HepG2 (cell line): ENCODE results near the gene ADARB2. TPM values are rescaled to one million over a fixed set of nuclear protein-coding genes. Genes with fewer than 3 reads are reported as not detected.
A peak's percentile ranks its signal among the peaks of the same experiment; 100 is the strongest.

Experiments
- ATAC-seq: fragments of 200-7000 bp; cut with Tn5 transposase; 3 replicates; pipeline ENCODE4 v1.9.1; 2020; ENCODE audit warnings: mild to moderate bottlenecking, moderate library complexity
- BruUV-seq: library from RNA; stranded (reverse); fragments of 400-500 nt; replicated peaks from 2 replicates; lab custom pipeline; 2021; lab: Mats Ljungman, UMichigan
- CTCF ChIA-PET: fragments of 300-600 bp; formaldehyde crosslinking; extraction: SDS; loops from one replicate; lab custom pipeline; 2021; ENCODE audit warnings: low total read pairs, inconsistent platforms, low intra/inter-chr PET ratio; lab: Yijun Ruan, JAX
- POLR2A ChIA-PET: fragments of 350-600 bp; sonication (Branson Sonifier 250); formaldehyde crosslinking; loops from one replicate; lab custom pipeline; 2020; ENCODE audit warnings: antibody characterized with exemption, inconsistent platforms; lab: Yijun Ruan, JAX
- DNase-seq: peaks from one replicate; pipeline ENCODE4 v3.0.0-alpha.2; 2015; ENCODE audit warnings: low spot score
- FAIRE-seq: peaks from 3 replicates; lab custom pipeline; 2011; peaks lifted over from hg19 to GRCh38; lab: Jason Lieb, UNC
- H2AFZ ChIP-seq: one replicate; pipeline ENCODE4 v1.6.1; 2011; ENCODE audit warnings: low read length, inconsistent platforms
- H3K27ac ChIP-seq: fragments of 300-600 bp; 3 replicates; pipeline ENCODE4 v1.8.0; 2011; ENCODE audit warnings: mixed run types, mild to moderate bottlenecking, mixed read lengths, low read length, inconsistent platforms; ENCODE audit not compliant: insufficient read depth; ENCODE audit errors: extremely low read length
- H3K27me3 ChIP-seq, 2 experiments: fragments of 200-600 bp in 1 of 2; 2 replicates in 1 of 2; 3 replicates in 1 of 2; pipeline versions ENCODE4 v1.6.0 to v1.8.0; 2011; ENCODE audit warnings: low read length in 2 of 2, mild to moderate bottlenecking in 2 of 2, moderate library complexity in 2 of 2, inconsistent platforms in 1 of 2; ENCODE audit not compliant: insufficient read depth in 2 of 2, control insufficient read depth in 1 of 2
- H3K36me3 ChIP-seq, 2 experiments: fragments of 200-600 bp in 1 of 2; replicated peaks in 1 of 2; 2 replicates in 1 of 2; 3 replicates in 1 of 2; pipeline versions ENCODE4 v1.5.1 to v1.8.0; 2011; ENCODE audit warnings: low read length in 2 of 2, inconsistent platforms in 1 of 2; ENCODE audit not compliant: insufficient read depth in 2 of 2, control insufficient read depth in 1 of 2
- H3K4me1 ChIP-seq: 2 replicates; pipeline ENCODE4 v1.5.1; 2012; ENCODE audit warnings: low read length, inconsistent platforms; ENCODE audit not compliant: insufficient read depth
- H3K4me2 ChIP-seq: 2 replicates; pipeline ENCODE4 v1.6.0; 2011; ENCODE audit warnings: low read depth, low read length, inconsistent platforms
- H3K4me3 ChIP-seq, 3 experiments: fragments of 200-600 bp in 1 of 3; sonication (generic), shearing (Covaris generic) in 1 of 3; replicated peaks in 1 of 3; 2 replicates each; pipeline ENCODE4 v1.5.1; 2011 to 2016; ENCODE audit warnings: low read length in 3 of 3, inconsistent platforms in 2 of 3, low read depth in 2 of 3, mild to moderate bottlenecking in 2 of 3, control low read depth in 1 of 3, mixed read lengths in 1 of 3; ENCODE audit not compliant: insufficient read depth in 1 of 3
- H3K79me2 ChIP-seq: one replicate; pipeline ENCODE4 v1.6.1; 2011; ENCODE audit warnings: low read length, inconsistent platforms; ENCODE audit not compliant: insufficient read depth
- H3K9ac ChIP-seq: 2 replicates; pipeline ENCODE4 v1.6.0; 2011; ENCODE audit warnings: mild to moderate bottlenecking, low read depth, low read length, inconsistent platforms; ENCODE audit not compliant: insufficient read depth
- H3K9me3 ChIP-seq: 2 replicates; pipeline ENCODE4 v1.5.1; 2012; ENCODE audit warnings: mild to moderate bottlenecking, low read length
- H4K20me1 ChIP-seq: 2 replicates; pipeline ENCODE4 v1.6.0; 2011; ENCODE audit warnings: inconsistent platforms, mild to moderate bottlenecking, low read length, moderate library complexity; ENCODE audit not compliant: insufficient read depth
- CSRNP1 ChIP-seq: sonication (generic); formaldehyde crosslinking; IDR thresholded peaks from 2 replicates; pipeline ENCODE4 v1.8.1; 2023; ENCODE audit warnings: mild to moderate bottlenecking, missing genetic modification reagents
- HNRNPLL ChIP-seq: fragments of 200-400 bp; formaldehyde crosslinking; IDR thresholded peaks from 2 replicates; pipeline ENCODE4 v1.6.1; 2017; ENCODE audit warnings: mild to moderate bottlenecking, low read depth, low read length; ENCODE audit not compliant: poor library complexity, severe bottlenecking
- MEIS2 ChIP-seq: sonication (generic); formaldehyde crosslinking; IDR thresholded peaks from 2 replicates; pipeline ENCODE4 v1.9.0; 2021; ENCODE audit warnings: mild to moderate bottlenecking, missing genetic modification reagents
- ZFP36 ChIP-seq: fragments of 150-350 bp; IDR thresholded peaks from 2 replicates; pipeline ENCODE4 v1.6.1; 2018; ENCODE audit warnings: borderline replicate concordance, low read length, low read depth; ENCODE audit not compliant: partially characterized antibody
- ZNF713 ChIP-seq: sonication (generic); formaldehyde crosslinking; IDR thresholded peaks from 2 replicates; pipeline ENCODE4 v1.4.0; 2020; ENCODE audit warnings: mild to moderate bottlenecking, missing genetic modification reagents
- ZSCAN29 ChIP-seq: sonication (generic); formaldehyde crosslinking; conservative IDR thresholded peaks from 2 replicates; pipeline ENCODE4 v1.4.0; 2020; ENCODE audit warnings: mild to moderate bottlenecking, missing genetic modification reagents
- WGBS: methylation state at CpG from one replicate; pipeline ENCODE4 v1.1.6; 2017; ENCODE audit warnings: low lambda C conversion rate; 5-methylcytosine and 5-hydroxymethylcytosine counted together
- in situ Hi-C: cut with HindIII; loops from 2 replicates; pipeline ENCODE4 v1.10.0; 2017; ENCODE audit warnings: low pct_unique_long_range_greater_than_20kb; ENCODE audit not compliant: extremely low pct_ligation_motif_present
- intact Hi-C: fragments of 100-400 bp; cut with micrococcal nuclease; formaldehyde crosslinking; loops from one replicate; pipeline ENCODE4 v1.10.0; 2022; ENCODE audit not compliant: unreplicated experiment
- polyA plus RNA-seq, 8 experiments: library from polyadenylated mRNA; depleted of rRNA in 3 of 8; stranded (reverse) in 7 of 8; unstranded in 1 of 8; fragments of >200 nt; fragmentation: Illumina TruSeq in 4 of 8; extraction: Trizol in 4 of 8; gene quantifications; 2 replicates each; pipeline versions ENCODE4 v1.2.1 to v1.2.3, GENCODE V29; 2011 to 2016; ENCODE audit warnings: low read depth in 4 of 8, missing spikeins in 1 of 8, mixed read lengths in 1 of 8; ENCODE audit not compliant: insufficient read depth in 1 of 8
- total RNA-seq, 5 experiments: library from RNA; depleted of rRNA; stranded (reverse); fragments of >200 nt; fragmentation: Illumina TruSeq; extraction: Trizol; gene quantifications; 2 replicates each; pipeline ENCODE4 v1.2.3, GENCODE V29; 2016; ENCODE audit warnings: low read depth in 1 of 5
- TF ChIP-seq, protein P1 (sequence below): sonication (generic); formaldehyde crosslinking; IDR thresholded peaks from 2 replicates; pipeline ENCODE4 v1.5.0; 2020; ENCODE audit warnings: mild to moderate bottlenecking, missing genetic modification reagents, moderate library complexity

ADARB2 gene
- total and polyA plus RNA-seq, 2 of the 13 experiments (the other 11 are each of a cell fraction or from before 2014, with no cell fraction given): not detected

GRCh38 chr10:1401071-1401965 lies 336.0 kb downstream of the ADARB2 start:
- TF ChIP-seq MEIS2 (no peak), HNRNPLL (peak; percentile 13)
- TF ChIP-seq, all 625 proteins: peak for 1
- intact Hi-C loops: no loop called here
- ATAC-seq (no peak), DNase-seq (no peak), FAIRE-seq (no peak)
- Histone ChIP-seq H3K9ac (no peak overlapping the region), H3K79me2 (no peaks in the 10 kb centered on the region), H4K20me1 (no peaks in the 10 kb centered on the region), H3K27ac (no peak overlapping the region), H3K4me1 (peaks cover 13% of the 10 kb centered on the region), H3K27me3 (peaks cover 12 to 72% of the 10 kb centered on the region in 2 experiments; a peak in 4 of 5 replicates), H3K36me3 (no peaks in the 10 kb centered on the region), H3K4me3 (no peak overlapping the region), H3K9me3 (no peaks in the 10 kb centered on the region), H3K4me2 (no peak overlapping the region), H2AFZ (no peak overlapping the region)
- ChIA-PET CTCF (no interaction called here), POLR2A (no interaction called here)
- in situ Hi-C loops: no loop called here
- WGBS: 28% methylated on average over 9 of the region's 35 CpGs
- BruUV-seq: no TSS peak

- Histone ChIP-seq H3K9ac (no peak overlapping the region), H3K27ac (no peak overlapping the region), H3K4me2 (peak overlapping the region; percentile 29), H3K27me3 (peaks cover 12 to 77% of the 10 kb centered on the region in 2 experiments; a peak in 4 of 5 replicates), H3K4me1 (peaks cover 13% of the 10 kb centered on the region), H3K79me2 (no peaks in the 10 kb centered on the region), H4K20me1 (no peaks in the 10 kb centered on the region), H3K4me3 (peak overlapping the region in 1 of 3 experiments; percentile 24; a peak in 1 of 6 replicates), H2AFZ (no peak overlapping the region), H3K9me3 (no peaks in the 10 kb centered on the region), H3K36me3 (no peaks in the 10 kb centered on the region)
- ATAC-seq (peak; percentile 87), DNase-seq (peak; percentile 34), FAIRE-seq (no peak)
- ChIA-PET POLR2A (no interaction called here), CTCF (no interaction called here)
- intact Hi-C loops (no loop called here), in situ Hi-C loops (no loop called here)
- no TSS peak for BruUV-seq
- 28% methylated on average over 22 of the region's 30 CpGs for WGBS
- TF ChIP-seq ZSCAN29 (CRISPR knock-in tag) (no peak), ZNF713 (no peak), ZFP36 (peak; percentile 10), CSRNP1 (no peak)
- TF ChIP-seq, protein P1, sequence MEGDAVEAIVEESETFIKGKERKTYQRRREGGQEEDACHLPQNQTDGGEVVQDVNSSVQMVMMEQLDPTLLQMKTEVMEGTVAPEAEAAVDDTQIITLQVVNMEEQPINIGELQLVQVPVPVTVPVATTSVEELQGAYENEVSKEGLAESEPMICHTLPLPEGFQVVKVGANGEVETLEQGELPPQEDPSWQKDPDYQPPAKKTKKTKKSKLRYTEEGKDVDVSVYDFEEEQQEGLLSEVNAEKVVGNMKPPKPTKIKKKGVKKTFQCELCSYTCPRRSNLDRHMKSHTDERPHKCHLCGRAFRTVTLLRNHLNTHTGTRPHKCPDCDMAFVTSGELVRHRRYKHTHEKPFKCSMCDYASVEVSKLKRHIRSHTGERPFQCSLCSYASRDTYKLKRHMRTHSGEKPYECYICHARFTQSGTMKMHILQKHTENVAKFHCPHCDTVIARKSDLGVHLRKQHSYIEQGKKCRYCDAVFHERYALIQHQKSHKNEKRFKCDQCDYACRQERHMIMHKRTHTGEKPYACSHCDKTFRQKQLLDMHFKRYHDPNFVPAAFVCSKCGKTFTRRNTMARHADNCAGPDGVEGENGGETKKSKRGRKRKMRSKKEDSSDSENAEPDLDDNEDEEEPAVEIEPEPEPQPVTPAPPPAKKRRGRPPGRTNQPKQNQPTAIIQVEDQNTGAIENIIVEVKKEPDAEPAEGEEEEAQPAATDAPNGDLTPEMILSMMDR (CRISPR knock-in tag): peak; percentile 33
Observed at GRCh38 chr10:1400101-1401070, 336.9 kb downstream of the ADARB2 start.
